Left ventricle myocardium inferior (tissue), 1 donor: ENCODE results near the gene ICAM4. TPM values are rescaled to one million over a fixed set of nuclear protein-coding genes. Genes with fewer than 3 reads are reported as not detected.

Experiments used
- DNase-seq: peaks from one replicate; pipeline ENCODE4 v3.0.0-alpha.2; 2020
- H3K27ac ChIP-seq: fragments of 200-600 bp; replicated peaks from 2 replicates; pipeline ENCODE4 v1.8.0; 2021
- H3K27me3 ChIP-seq: fragments of 200-600 bp; 2 replicates; pipeline ENCODE4 v1.8.0; 2021; ENCODE audit warnings: low read depth
- H3K36me3 ChIP-seq: fragments of 200-600 bp; 2 replicates; pipeline ENCODE4 v1.8.0; 2021
- H3K4me1 ChIP-seq: fragments of 200-600 bp; 2 replicates; pipeline ENCODE4 v1.8.0; 2021
- H3K4me3 ChIP-seq: fragments of 200-600 bp; 2 replicates; pipeline ENCODE4 v1.8.0; 2021; ENCODE audit warnings: mild to moderate bottlenecking, moderate library complexity
- H3K9me3 ChIP-seq: fragments of 200-600 bp; replicated peaks from 2 replicates; pipeline ENCODE4 v1.8.0; 2021
- CTCF ChIP-seq: fragments of 200-600 bp; IDR thresholded peaks from 2 replicates; pipeline ENCODE4 v1.8.0; 2021; ENCODE audit warnings: antibody characterized with exemption, mild to moderate bottlenecking, borderline replicate concordance
- intact Hi-C: fragments of 100-400 bp; cut with micrococcal nuclease; formaldehyde crosslinking; loops from one replicate; pipeline ENCODE4 v1.11.0; 2022
- total RNA-seq: library from RNA; stranded (reverse); fragmentation: NEBNext Ultra II Directional; extraction: Animal tissue kit (Norgen Biotek cat#: 25700); gene quantifications from one replicate; pipeline ENCODE4 v1.2.1, GENCODE V29; 2021
- donor health status: DM: no; HTN: yes; CAD: no; lungs with severe emphysema.

Gene ICAM4
- total RNA-seq, 1 donor from 2014 or later = 0.36 TPM

GRCh38 chr19:10255358-10255757, 31.4 kb upstream of the ICAM4 start:
- Histone ChIP-seq H3K4me1 (peaks cover 50% of the 10 kb centered on the region), H3K27me3 (no peaks in the 10 kb centered on the region), H3K36me3 (peaks cover 59% of the 10 kb centered on the region), H3K9me3 (no peaks in the 10 kb centered on the region), H3K4me3 (no peak overlapping the region), H3K27ac (no peak overlapping the region)
- no peak for DNase-seq
- TF ChIP-seq CTCF = no peak
- intact Hi-C loops = loop anchor here (5.0 kb wide), 1 partner anchor 137 kb away; no protein-coding TSS in a partner anchor

- Histone ChIP-seq H3K9me3 (no peaks in the 10 kb centered on the region), H3K4me3 (no peak overlapping the region), H3K27ac (peak overlapping the region; percentile 50), H3K27me3 (no peaks in the 10 kb centered on the region), H3K4me1 (peaks cover 39% of the 10 kb centered on the region), H3K36me3 (peaks cover 59% of the 10 kb centered on the region)
- intact Hi-C loops = loop anchor here (5.0 kb wide), 1 partner anchor 136 kb away; no protein-coding TSS in a partner anchor
- no peak for TF ChIP-seq CTCF
- no peak for DNase-seq
These were observed 30.2 kb upstream of the ICAM4 start for GRCh38 chr19:10256551-10256950.

GRCh38 chr19:10256970-10257615, 29.7 kb upstream of the ICAM4 start:
- H3K36me3 ChIP-seq = peaks cover 59% of the 10 kb centered on the region
- intact Hi-C loops = loop anchor here (5.0 kb wide), 1 partner anchor 135 kb away; no protein-coding TSS in a partner anchor
- H3K9me3 ChIP-seq = no peaks in the 10 kb centered on the region
- no peak for DNase-seq
- H3K27ac ChIP-seq = peak overlapping the region; percentile 19
- no peaks in the 10 kb centered on the region for H3K27me3 ChIP-seq
- H3K4me1 ChIP-seq = peaks cover 36% of the 10 kb centered on the region
- no peak overlapping the region for H3K4me3 ChIP-seq
- no peak for TF ChIP-seq CTCF

- H3K9me3 ChIP-seq = no peaks in the 10 kb centered on the region
- H3K27me3 ChIP-seq = no peaks in the 10 kb centered on the region
- no peak for TF ChIP-seq CTCF
- H3K4me1 ChIP-seq = peaks cover 25% of the 10 kb centered on the region
- peak overlapping the region; percentile 51 for H3K27ac ChIP-seq
- H3K36me3 ChIP-seq = peaks cover 59% of the 10 kb centered on the region
- intact Hi-C loops = loop anchor here (5.0 kb wide), 1 partner anchor 134 kb away; no protein-coding TSS in a partner anchor
- DNase-seq = no peak
- no peak overlapping the region for H3K4me3 ChIP-seq
These were observed 28.6 kb upstream of the ICAM4 start for GRCh38 chr19:10258080-10258710.

- peak; percentile 81 for DNase-seq
- intact Hi-C loops = loop anchor here (5.0 kb wide), 1 partner anchor 133 kb away; no protein-coding TSS in a partner anchor
- peaks cover 52% of the 10 kb centered on the region for H3K36me3 ChIP-seq
- H3K9me3 ChIP-seq = no peaks in the 10 kb centered on the region
- peak overlapping the region; percentile 51 for H3K27ac ChIP-seq
- peak; percentile 81 for TF ChIP-seq CTCF
- no peak overlapping the region for H3K4me3 ChIP-seq
- peaks cover 19% of the 10 kb centered on the region for H3K4me1 ChIP-seq
- H3K27me3 ChIP-seq = no peaks in the 10 kb centered on the region
These were observed 27.4 kb upstream of the ICAM4 start for GRCh38 chr19:10259162-10259905.
